HG03066 (cell line): ENCODE data around the gene MCTP1.

Experiments
- ATAC-seq: cut with Tn5 transposase; IDR thresholded peaks from one replicate; pipeline ENCODE4 v1.9.1; 2021; ENCODE audit warnings: low read depth; ENCODE audit not compliant: unreplicated experiment

Gene MCTP1

GRCh38 chr5:95081500-95081960 lies 203.4 kb downstream of the MCTP1 start:
- peak; percentile 86 for ATAC-seq

GRCh38 chr5:95080441-95080840 lies 204.5 kb downstream of the MCTP1 start:
- no peak for ATAC-seq

- ATAC-seq = no peak
These were observed 204.9 kb downstream of the MCTP1 start for GRCh38 chr5:95080030-95080429.

- no peak for ATAC-seq
These were observed 206.0 kb downstream of the MCTP1 start for GRCh38 chr5:95078868-95079267.

- no peak for ATAC-seq
These were observed 208.3 kb downstream of the MCTP1 start for GRCh38 chr5:95076395-95077185.

- ATAC-seq = no peak
These were observed 209.8 kb downstream of the MCTP1 start for GRCh38 chr5:95075111-95075510.

GRCh38 chr5:95072281-95072680 lies 212.6 kb downstream of the MCTP1 start:
- ATAC-seq = no peak

GRCh38 chr5:95070866-95071265 lies 214.0 kb downstream of the MCTP1 start:
- ATAC-seq = no peak

- no peak for ATAC-seq
These were observed 214.4 kb downstream of the MCTP1 start for GRCh38 chr5:95070453-95070852.

GRCh38 chr5:95069948-95070347 lies 214.9 kb downstream of the MCTP1 start:
- no peak for ATAC-seq

GRCh38 chr5:95069021-95069420 lies 215.9 kb downstream of the MCTP1 start:
- ATAC-seq = no peak

- no peak for ATAC-seq
These were observed 216.5 kb downstream of the MCTP1 start for GRCh38 chr5:95068289-95068910.

GRCh38 chr5:95066048-95066447 lies 218.8 kb downstream of the MCTP1 start:
- ATAC-seq = no peak

- no peak for ATAC-seq
These were observed 221.4 kb downstream of the MCTP1 start for GRCh38 chr5:95063492-95063891.

GRCh38 chr5:95060098-95060497 lies 224.8 kb downstream of the MCTP1 start:
- no peak for ATAC-seq

GRCh38 chr5:95059636-95060035 lies 225.3 kb downstream of the MCTP1 start:
- ATAC-seq = no peak

GRCh38 chr5:95057615-95058014 lies 227.3 kb downstream of the MCTP1 start:
- ATAC-seq = no peak

GRCh38 chr5:95053253-95053652 lies 231.6 kb downstream of the MCTP1 start:
- no peak for ATAC-seq

- ATAC-seq = no peak
These were observed 234.2 kb downstream of the MCTP1 start for GRCh38 chr5:95050708-95051107.

- no peak for ATAC-seq
These were observed 236.3 kb downstream of the MCTP1 start for GRCh38 chr5:95048628-95049027.

- no peak for ATAC-seq
These were observed 239.5 kb downstream of the MCTP1 start for GRCh38 chr5:95045181-95045965.
